Heart right ventricle (tissue), 16 donors: ENCODE measurements around the gene OCLN. TPM values are rescaled to one million over a fixed set of nuclear protein-coding genes. Genes with fewer than 3 reads are reported as not detected.
"Not testable (repeated sequence)": the region's sequence is repeated elsewhere in the genome, so short reads cannot be mapped to it uniquely, and the experiment has no call there.

ENCODE experiments used
- ATAC-seq, 8 donors: fragments of 200-7000 bp; cut with Tn5 transposase; one replicate each; pipeline ENCODE4 v1.9.1; 2020; ENCODE audit warnings: mild to moderate bottlenecking in 8 of 8, moderate library complexity in 8 of 8, moderate number of reproducible peaks in 1 of 8
- DNase-seq, 2 donors: peaks; one replicate each; pipeline ENCODE4 v3.0.0-alpha.2; 2020
- H3K27ac ChIP-seq, 10 donors: fragments of 200-600 bp; sonication (generic) in 2 of 10; one replicate each; pipeline versions ENCODE4 v1.5.0 to v1.8.0; 2020 to 2022; ENCODE audit warnings: mild to moderate bottlenecking in 3 of 10
- H3K27me3 ChIP-seq, 7 donors: fragments of 200-600 bp; one replicate each; pipeline ENCODE4 v1.8.0; 2021 to 2022; ENCODE audit warnings: mild to moderate bottlenecking in 2 of 7
- H3K36me3 ChIP-seq, 9 donors: fragments of 200-600 bp; sonication (generic) in 1 of 9; one replicate each; pipeline versions ENCODE4 v1.5.0 to v1.8.0; 2020 to 2022; ENCODE audit warnings: mild to moderate bottlenecking in 2 of 9
- H3K4me1 ChIP-seq, 9 donors: fragments of 200-600 bp; sonication (generic) in 1 of 9; one replicate each; pipeline versions ENCODE4 v1.5.0 to v1.8.0; 2020 to 2022; ENCODE audit warnings: mild to moderate bottlenecking in 4 of 9
- H3K4me3 ChIP-seq, 10 donors: fragments of 200-600 bp; sonication (generic) in 2 of 10; one replicate each; pipeline versions ENCODE4 v1.5.0 to v1.8.0; 2020 to 2022; ENCODE audit warnings: mild to moderate bottlenecking in 7 of 10, moderate library complexity in 2 of 10
- H3K9me3 ChIP-seq, 11 donors: fragments of 200-600 bp in 10 of 11; sonication (generic) in 2 of 11; one replicate each; pipeline versions ENCODE4 v1.5.0 to v1.8.0; 2013 to 2022; ENCODE audit warnings: mild to moderate bottlenecking in 2 of 11, control low read depth in 1 of 11, moderate library complexity in 1 of 11
- WGBS, 2 donors: extraction: QIAGEN DNeasy Blood & Tissue Kit; methylation state at CpG; one replicate each; pipeline ENCODE4 v1.1.7; 2013; ENCODE audit warnings: inconsistent platforms in 1 of 2; 5-methylcytosine and 5-hydroxymethylcytosine counted together
- intact Hi-C, 10 donors: fragments of 100-400 bp; cut with DNase I; formaldehyde crosslinking; loops; one replicate each; pipeline versions ENCODE4 v1.11.1 to v1.14.2; 2022
- polyA plus RNA-seq, 2 donors: library from polyadenylated mRNA; stranded (reverse); fragments of 200-250 nt; gene quantifications; one replicate each; pipeline ENCODE4 v1.2.3, GENCODE V29; 2013
- total RNA-seq, 10 donors: library from RNA; stranded (reverse); fragmentation: NEBNext Ultra II Directional in 3 of 10; extraction: Animal tissue kit (Norgen Biotek cat#: 25700) in 3 of 10; gene quantifications; one replicate each; pipeline versions ENCODE4 v1.2.1 to v1.2.4, GENCODE V29; 2021 to 2023
- donor health status: Arrhythmogenic right ventricular cardiomyopathy.
- donor health status: ischemic (EF 13 %, LVEDD 7.1; RV severe dilation, severe dysfunction).
- donor health status: healthy with polysubstance abuse.
- donor health status: DM: no; HTN: yes; CAD: no.
- donor health status: DM: no; HTN: no; CAD: no.
- donor health status: ischemic (EF 25% LVEDD 6.9; RV normal size, moderate dysfunction).
- donor health status: ischemic (EF 25% LVEDD 5.7; RV mildly dilated, moderate dysfunction).
- donor health status: healthy.
- donor health status: DM: yes; HTN: yes; CAD: no.
- donor health status: Ischemic cardiomyopathy.
- donor health status: ischemic (EF 35%, LVEDD 5.7; RV mildly dilated, moderate dysfunction).
- donor health status: nonischemic (EF 11% LVEDD 7.7; RV severe dilation, severe dysfunction).
- donor health status: DM: yes; HTN: yes; CAD: no.
- donor health status: PGD.
- donor health status: ischemic (EF 29% LVEDD 5.4; RV normal size, mild dysfunction).
- donor health status: nonischemic (EF 23%, LVEDD 6.1; RV moderate dilation, normal function).

OCLN gene
- total and polyA plus RNA-seq, 12 donors, result 0.30 to 6.5 (median 1.9) TPM

- H3K9me3 ChIP-seq, H3K36me3 ChIP-seq, H3K27me3 ChIP-seq, intact Hi-C loops, H3K4me3 ChIP-seq, H3K4me1 ChIP-seq, DNase-seq, H3K27ac ChIP-seq: not testable (repeated sequence)
- ATAC-seq, result peak in 7 of 8 donors; percentile 33 to 75 (median 64)
- 79 to 81% methylated on average over 3 of the region's 6 CpGs for WGBS, 2 donors
Measured at GRCh38 chr5:69606839-69607238, 114.2 kb downstream of the OCLN start.

Other genes starting within 250 kb of the OCLN start
- 1 to 10 TPM; 2.2 to 5.5 (median 4.2) TPM for gene CCDC125, start 160.0 kb upstream of the OCLN start, total RNA-seq
- 1 to 10 TPM; 1.3 to 2.0 TPM for gene CCDC125, start 160.0 kb upstream of the OCLN start, polyA plus RNA-seq
- 10 to 100 TPM; 20.8 to 53.2 (median 28.7) TPM for gene AK6, start 123.3 kb upstream of the OCLN start, total RNA-seq
- gene AK6, start 123.3 kb upstream of the OCLN start, polyA plus RNA-seq, result 10 to 100 TPM; 40.9 to 65.6 TPM
- gene TAF9, start 123.3 kb upstream of the OCLN start, total RNA-seq, result 10 to 100 TPM; 36.8 to 51.5 (median 44.5) TPM
- gene TAF9, start 123.3 kb upstream of the OCLN start, polyA plus RNA-seq, result 10 to 100 TPM; 35.8 to 62.2 TPM
- 10 to 100 TPM; 17.5 to 23.5 (median 19.9) TPM for gene RAD17, start 123.0 kb upstream of the OCLN start, total RNA-seq
- 10 to 100 TPM in 1 of 2 donors, 1 to 10 TPM in 1; 9.0 to 10.9 TPM for gene RAD17, start 123.0 kb upstream of the OCLN start, polyA plus RNA-seq
- gene MARVELD2, start 77.7 kb upstream of the OCLN start, total RNA-seq, result 1 to 10 TPM in 9 of 10 donors, under 1 TPM in 1; 0.80 to 2.1 (median 1.5) TPM
- gene MARVELD2, start 77.7 kb upstream of the OCLN start, polyA plus RNA-seq, result under 1 TPM; 0.22 to 0.25 TPM
- gene GTF2H2C, start 67.4 kb downstream of the OCLN start, total RNA-seq, result 10 to 100 TPM in 9 of 10 donors, 1 to 10 TPM in 1; 7.3 to 17.9 (median 14.3) TPM
- 10 to 100 TPM; 10.5 to 14.5 TPM for gene GTF2H2C, start 67.4 kb downstream of the OCLN start, polyA plus RNA-seq